GM18505 (cell line): Measurements from ENCODE around the gene TMEM178B.

Experiments
- ATAC-seq: cut with Tn5 transposase; IDR thresholded peaks from one replicate; pipeline ENCODE4 v1.9.1; 2021; ENCODE audit not compliant: unreplicated experiment
- POLR2A ChIP-seq: IDR thresholded peaks from 4 replicates; pipeline ENCODE4 v1.6.1; 2011; ENCODE audit warnings: borderline replicate concordance; ENCODE audit not compliant: insufficient read depth, insufficient read length; ENCODE audit errors: extremely low read depth

The TMEM178B gene

GRCh38 chr7:141271451-141271850, 197.6 kb downstream of the TMEM178B start:
- TF ChIP-seq POLR2A = no peak
- ATAC-seq = no peak

- no peak for TF ChIP-seq POLR2A
- no peak for ATAC-seq
Measured at GRCh38 chr7:141272417-141272816, 198.6 kb downstream of the TMEM178B start.

- ATAC-seq = no peak
- TF ChIP-seq POLR2A = no peak
Measured at GRCh38 chr7:141275350-141275749, 201.5 kb downstream of the TMEM178B start.

GRCh38 chr7:141276031-141276430, 202.2 kb downstream of the TMEM178B start:
- TF ChIP-seq POLR2A = no peak
- no peak for ATAC-seq

DNA sequence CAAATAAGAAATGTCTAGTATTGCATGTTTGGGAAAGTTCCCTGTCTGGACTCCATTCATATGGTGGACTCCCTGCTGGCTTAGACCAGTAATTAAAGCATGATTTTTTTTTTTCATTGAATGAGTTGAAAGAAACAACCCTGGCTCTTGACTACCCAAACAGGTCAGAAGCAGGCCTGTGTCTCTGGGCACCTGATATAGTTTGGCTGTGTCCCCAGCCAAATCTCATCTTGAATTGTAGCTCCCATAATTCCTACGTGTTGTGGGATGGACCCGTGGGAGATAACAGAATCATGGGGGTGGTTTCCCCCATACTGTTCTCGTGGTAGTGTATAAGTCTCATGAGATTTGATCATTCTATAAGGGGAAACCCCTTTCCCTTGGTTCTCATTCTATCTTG, 206.2 kb downstream of the TMEM178B start:
- TF ChIP-seq POLR2A = no peak
- no peak for ATAC-seq

DNA sequence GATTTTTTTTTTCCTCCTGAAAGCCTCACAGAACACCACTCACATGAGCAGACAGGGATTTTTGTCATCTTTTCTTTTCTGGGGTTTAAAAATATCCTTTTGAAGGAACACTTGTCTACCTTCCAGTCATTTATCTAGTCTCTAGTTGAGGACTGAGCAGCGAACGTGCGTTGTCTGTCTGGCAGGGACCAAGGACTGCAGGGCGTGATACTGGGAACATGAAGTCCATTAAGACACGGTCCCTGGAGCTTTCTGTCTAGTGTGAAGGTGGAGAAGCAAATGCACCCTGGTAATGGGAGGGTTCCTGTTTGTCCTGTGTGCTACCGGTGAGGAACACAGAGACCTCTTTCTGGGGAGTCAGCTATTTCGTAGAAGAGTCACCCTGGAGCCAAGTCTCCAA, 207.4 kb downstream of the TMEM178B start:
- no peak for TF ChIP-seq POLR2A
- no peak for ATAC-seq

GRCh38 chr7:141286522-141286921, 212.7 kb downstream of the TMEM178B start:
- TF ChIP-seq POLR2A = no peak
- ATAC-seq = no peak

DNA sequence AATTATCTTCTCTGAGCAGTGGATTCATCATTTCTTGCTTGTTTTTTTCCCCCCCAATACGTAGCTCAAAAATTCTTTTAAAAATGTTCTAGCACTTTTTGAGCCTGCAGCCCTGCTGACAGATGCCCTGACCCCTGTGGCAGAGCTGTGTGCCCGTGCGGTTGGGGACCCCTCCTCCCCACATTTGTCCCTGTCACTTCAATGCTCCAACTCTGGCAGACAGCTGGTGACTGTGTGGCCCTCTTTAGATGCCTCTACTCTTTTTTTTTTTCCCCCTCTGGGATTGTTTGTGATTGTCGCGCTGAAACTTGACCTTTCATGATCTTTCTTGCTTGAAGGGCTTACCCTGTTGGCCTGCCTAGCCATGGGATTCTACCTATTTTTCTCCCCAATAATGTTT, 214.1 kb downstream of the TMEM178B start:
- no peak for TF ChIP-seq POLR2A
- ATAC-seq = no peak

DNA sequence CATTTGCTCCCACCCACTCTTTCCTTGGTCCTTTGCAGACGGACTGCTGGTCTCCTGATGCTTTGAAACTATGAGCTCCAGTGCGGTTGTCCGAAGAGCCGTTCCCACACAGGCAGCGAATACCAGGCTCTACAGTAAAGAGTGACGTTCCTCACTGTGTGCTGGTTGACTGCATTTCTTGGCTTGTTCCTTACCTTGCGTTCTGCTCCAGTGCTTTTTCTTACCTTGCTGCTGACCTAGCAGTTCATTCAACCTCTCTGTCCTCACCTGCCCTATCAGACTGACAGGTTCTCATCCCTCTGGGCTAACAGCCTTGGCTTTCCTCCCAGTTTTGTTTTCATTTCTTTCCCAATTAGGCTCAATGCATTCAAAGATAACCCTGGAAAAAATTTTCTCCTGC, 214.8 kb downstream of the TMEM178B start:
- no peak for ATAC-seq
- no peak for TF ChIP-seq POLR2A

DNA sequence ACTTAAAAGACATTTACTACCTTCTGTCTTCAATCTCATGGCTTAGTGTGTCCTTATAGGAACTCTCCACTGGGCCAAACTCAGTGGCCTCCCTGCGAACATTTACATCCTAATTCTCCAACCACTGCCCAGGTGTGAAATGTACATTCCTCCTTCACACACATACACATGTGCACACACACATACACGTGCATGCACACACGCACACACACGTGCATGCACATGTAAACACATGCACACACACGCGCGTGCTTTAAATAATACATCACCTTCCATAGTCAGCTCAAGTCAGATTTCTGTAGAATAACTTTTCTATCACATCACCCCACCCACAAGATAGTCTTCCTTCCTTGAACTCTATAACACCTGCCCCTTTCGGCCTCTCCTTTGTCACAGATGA, 216.5 kb downstream of the TMEM178B start:
- ATAC-seq = no peak

GRCh38 chr7:141290973-141291372, 217.1 kb downstream of the TMEM178B start:
- TF ChIP-seq POLR2A = no peak
- ATAC-seq = no peak

More for the DNA sequence above, 216.5 kb downstream of the TMEM178B start:
- no peak for TF ChIP-seq POLR2A

DNA sequence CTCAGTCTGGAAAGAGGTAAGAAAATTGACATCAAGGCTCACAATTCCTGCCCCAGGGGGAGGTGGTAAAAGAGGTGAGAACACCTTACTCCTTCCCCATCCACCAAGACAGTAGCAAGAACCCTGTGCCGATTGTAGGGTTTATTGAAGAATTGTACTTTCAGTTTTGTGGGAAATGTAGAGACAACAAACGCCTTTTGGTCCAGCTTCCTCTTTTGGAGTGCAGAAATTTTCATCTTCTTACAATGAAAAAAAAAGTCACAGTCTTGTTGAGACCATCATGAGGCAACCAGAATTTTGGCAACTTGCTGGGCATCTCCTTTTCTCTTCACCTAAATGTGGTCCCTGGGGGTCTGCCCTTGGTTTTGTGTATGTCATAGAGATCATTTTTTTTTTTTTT, 217.7 kb downstream of the TMEM178B start:
- ATAC-seq = no peak
- no peak for TF ChIP-seq POLR2A

GRCh38 chr7:141294143-141294829, 220.4 kb downstream of the TMEM178B start:
- no peak for TF ChIP-seq POLR2A
- no peak for ATAC-seq

- ATAC-seq = no peak
- no peak for TF ChIP-seq POLR2A
Measured at GRCh38 chr7:141295367-141295895, 221.6 kb downstream of the TMEM178B start.
